Cardiac muscle cell (in vitro differentiated cells and primary cell): ENCODE results near the gene CERKL. TPM values are rescaled to one million over a fixed set of nuclear protein-coding genes. Genes with fewer than 3 reads are reported as not detected.

ENCODE experiments used
- DNase-seq, 2 donors: peaks; one replicate each; pipeline versions ENCODE4 v3.0.0 to v3.0.0-alpha.2; 2010 to 2017; ENCODE audit warnings: low read depth in 1 of 2, low spot score in 1 of 2
- H3K27ac ChIP-seq: fragments of 200-600 bp; sonication (generic); 2 replicates; pipeline ENCODE4 v1.5.1; 2016
- H3K27me3 ChIP-seq: fragments of 200-600 bp; sonication (generic); 2 replicates; pipeline ENCODE4 v1.6.0; 2016; ENCODE audit warnings: control low read depth
- H3K36me3 ChIP-seq: fragments of 200-600 bp; sonication (generic); 2 replicates; pipeline ENCODE4 v1.5.1; 2016; ENCODE audit warnings: control low read depth
- H3K4me1 ChIP-seq: fragments of 200-600 bp; sonication (generic); 2 replicates; pipeline ENCODE4 v1.8.1; 2017; ENCODE audit warnings: low read depth, mild to moderate bottlenecking, mixed run types
- H3K4me3 ChIP-seq: fragments of 200-600 bp; sonication (generic); 2 replicates; pipeline ENCODE4 v1.5.1; 2016; ENCODE audit warnings: mild to moderate bottlenecking
- H3K9me3 ChIP-seq: fragments of 200-600 bp; sonication (generic); 2 replicates; pipeline ENCODE4 v1.5.1; 2017; ENCODE audit warnings: low read depth, mild to moderate bottlenecking, control low read depth
- polyA plus RNA-seq: library from polyadenylated mRNA; unstranded; fragments of >200 nt; fragmentation: Nextera tagmentation; extraction: Ambion mirVana; gene quantifications from 2 replicates; pipeline ENCODE4 v1.2.1, GENCODE V29; 2016
- total RNA-seq: library from RNA; depleted of rRNA; stranded (reverse); fragments of >200 nt; gene quantifications from 2 replicates; pipeline ENCODE4 v1.2.3, GENCODE V29; 2016
- TF ChIP-seq, protein P1 (sequence below): IDR thresholded peaks from 2 replicates; pipeline ENCODE4 v1.5.1; 2012; ENCODE audit warnings: low read depth, mild to moderate bottlenecking, low read length

Gene CERKL
- total and polyA plus RNA-seq, 2 experiments from 2014 or later, result 0.06 to 0.15 TPM

- TF ChIP-seq, protein P1, sequence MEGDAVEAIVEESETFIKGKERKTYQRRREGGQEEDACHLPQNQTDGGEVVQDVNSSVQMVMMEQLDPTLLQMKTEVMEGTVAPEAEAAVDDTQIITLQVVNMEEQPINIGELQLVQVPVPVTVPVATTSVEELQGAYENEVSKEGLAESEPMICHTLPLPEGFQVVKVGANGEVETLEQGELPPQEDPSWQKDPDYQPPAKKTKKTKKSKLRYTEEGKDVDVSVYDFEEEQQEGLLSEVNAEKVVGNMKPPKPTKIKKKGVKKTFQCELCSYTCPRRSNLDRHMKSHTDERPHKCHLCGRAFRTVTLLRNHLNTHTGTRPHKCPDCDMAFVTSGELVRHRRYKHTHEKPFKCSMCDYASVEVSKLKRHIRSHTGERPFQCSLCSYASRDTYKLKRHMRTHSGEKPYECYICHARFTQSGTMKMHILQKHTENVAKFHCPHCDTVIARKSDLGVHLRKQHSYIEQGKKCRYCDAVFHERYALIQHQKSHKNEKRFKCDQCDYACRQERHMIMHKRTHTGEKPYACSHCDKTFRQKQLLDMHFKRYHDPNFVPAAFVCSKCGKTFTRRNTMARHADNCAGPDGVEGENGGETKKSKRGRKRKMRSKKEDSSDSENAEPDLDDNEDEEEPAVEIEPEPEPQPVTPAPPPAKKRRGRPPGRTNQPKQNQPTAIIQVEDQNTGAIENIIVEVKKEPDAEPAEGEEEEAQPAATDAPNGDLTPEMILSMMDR, result no peak
- H3K4me1 ChIP-seq, result no peaks in the 10 kb centered on the region
- no peaks in the 10 kb centered on the region for H3K27me3 ChIP-seq
- H3K9me3 ChIP-seq, result no peaks in the 10 kb centered on the region
- H3K4me3 ChIP-seq, result no peak overlapping the region
- no peak for DNase-seq
- no peaks in the 10 kb centered on the region for H3K36me3 ChIP-seq
- H3K27ac ChIP-seq, result no peak overlapping the region
Observed at GRCh38 chr2:181499231-181499630, 157.7 kb downstream of the CERKL start.

Other genes starting within 250 kb of the CERKL start
- gene ITGA4, start 199.7 kb downstream of the CERKL start, total RNA-seq, result 0.28 and 0.39 TPM in 2 replicates
- 0.44 and 0.86 TPM in 2 replicates for gene ITGA4, start 199.7 kb downstream of the CERKL start, polyA plus RNA-seq
- gene NEUROD1, start 23.4 kb upstream of the CERKL start, total RNA-seq, result not detected in 2 replicates
- gene NEUROD1, start 23.4 kb upstream of the CERKL start, polyA plus RNA-seq, result not detected in 2 replicates
- 30.3 and 66.5 TPM in 2 replicates for gene ITPRID2, start 234.6 kb upstream of the CERKL start, total RNA-seq
- gene ITPRID2, start 234.6 kb upstream of the CERKL start, polyA plus RNA-seq, result 15.9 and 39.6 TPM in 2 replicates